HG02938 (cell line): ENCODE data around the gene ZYG11A.
A peak's percentile ranks its signal among the peaks of the same experiment; 100 is the strongest.
"Not testable (repeated sequence)": the region's sequence is repeated elsewhere in the genome, so short reads cannot be mapped to it uniquely, and the experiment has no call there.

Experiments used
- ATAC-seq: cut with Tn5 transposase; IDR thresholded peaks from one replicate; pipeline ENCODE4 v1.9.1; 2021; ENCODE audit warnings: mild to moderate bottlenecking, moderate library complexity; ENCODE audit not compliant: unreplicated experiment

The ZYG11A gene

GRCh38 chr1:52842643-52843310, at the start of gene ZYG11A:
ZYG11A (plus strand) TSS chr1:52842760; CDS start chr1:52842884, 124 bp downstream.
- ATAC-seq, result peak; percentile 80

DNA sequence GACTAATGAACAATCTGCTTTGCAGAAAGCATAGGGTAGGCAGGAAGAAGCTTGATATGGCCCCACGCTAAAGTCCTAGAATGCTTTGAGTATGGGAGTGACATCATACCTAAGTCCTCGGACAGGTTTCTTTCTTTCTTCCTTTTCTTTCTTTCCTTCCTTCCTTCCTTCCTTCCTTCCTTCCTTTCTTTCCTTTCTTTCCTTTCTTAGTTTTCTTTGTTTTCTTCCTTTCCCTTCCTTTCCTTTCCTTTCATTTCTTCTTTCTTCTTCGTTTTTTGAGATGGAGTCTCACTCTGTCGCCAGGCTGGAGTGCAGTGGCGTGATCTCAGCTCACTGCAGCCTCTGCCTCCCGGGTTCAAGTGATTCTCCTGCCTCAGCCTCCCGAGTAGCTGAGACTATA, 48.8 kb upstream of the ZYG11A start:
- not testable (repeated sequence) for ATAC-seq

GRCh38 chr1:52795464-52795863, 47.1 kb upstream of the ZYG11A start:
- no peak for ATAC-seq

DNA sequence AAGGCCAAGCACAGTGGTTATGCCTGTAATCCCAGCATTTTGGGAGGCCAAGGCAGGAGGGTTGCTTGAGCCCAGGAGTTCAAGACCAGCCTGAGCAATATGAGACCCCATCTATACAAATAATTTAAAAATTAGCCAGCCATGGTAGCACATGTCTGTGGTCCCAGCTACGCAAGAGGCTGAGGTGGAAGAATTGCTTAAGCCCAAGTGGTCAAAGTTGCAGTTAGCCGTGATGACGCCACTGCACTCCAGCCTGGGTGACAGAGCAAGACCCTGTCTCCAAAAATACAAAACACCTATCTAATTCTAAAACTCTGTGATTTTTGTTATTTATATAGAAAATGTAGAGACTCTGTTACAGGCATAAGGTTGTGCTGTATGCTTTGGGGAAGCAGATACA, 44.2 kb upstream of the ZYG11A start:
- no peak for ATAC-seq

DNA sequence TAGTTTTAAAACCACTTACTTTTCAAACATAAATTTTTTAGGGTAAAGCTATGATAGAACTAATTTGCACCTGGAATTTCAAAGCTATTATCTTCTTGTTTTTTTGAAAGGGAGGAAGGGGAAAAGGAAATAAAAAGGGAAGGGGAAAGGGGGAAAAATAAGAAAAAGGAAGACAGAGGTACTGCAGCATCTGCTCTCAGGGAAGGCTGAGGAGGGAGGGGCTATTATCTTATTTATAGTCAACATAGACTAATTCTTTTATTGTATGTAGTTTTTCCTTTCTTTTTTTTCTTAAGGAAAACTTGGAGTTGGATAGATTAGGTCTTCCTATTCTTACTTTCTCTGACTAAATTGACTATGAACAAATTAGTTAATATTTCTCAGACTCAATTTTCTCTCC, 41.5 kb upstream of the ZYG11A start:
- no peak for ATAC-seq

DNA sequence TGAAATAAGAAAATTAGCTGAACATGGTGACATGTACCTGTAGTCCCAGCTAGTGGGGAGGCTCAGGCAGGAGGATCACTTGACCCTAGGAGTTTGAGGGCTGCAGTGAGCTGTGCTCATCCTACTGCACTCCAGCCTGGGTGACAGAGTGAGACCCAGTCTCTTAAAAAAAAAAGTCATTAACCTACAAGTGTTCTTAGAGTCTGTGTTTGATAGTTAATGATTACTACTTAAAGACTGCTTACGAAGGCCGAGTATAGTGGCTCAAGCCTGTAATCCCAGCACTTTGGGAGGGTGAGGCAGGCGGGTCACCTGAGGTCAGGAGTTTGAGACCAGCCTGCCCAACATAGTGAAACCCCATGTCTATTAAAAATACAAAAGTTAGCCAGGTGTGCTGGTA, 38.5 kb upstream of the ZYG11A start:
- ATAC-seq, result not testable (repeated sequence)

- no peak for ATAC-seq
Observed at GRCh38 chr1:52814465-52814864, 28.1 kb upstream of the ZYG11A start.

GRCh38 chr1:52820830-52821229, 21.7 kb upstream of the ZYG11A start:
- ATAC-seq, result not testable (repeated sequence)

DNA sequence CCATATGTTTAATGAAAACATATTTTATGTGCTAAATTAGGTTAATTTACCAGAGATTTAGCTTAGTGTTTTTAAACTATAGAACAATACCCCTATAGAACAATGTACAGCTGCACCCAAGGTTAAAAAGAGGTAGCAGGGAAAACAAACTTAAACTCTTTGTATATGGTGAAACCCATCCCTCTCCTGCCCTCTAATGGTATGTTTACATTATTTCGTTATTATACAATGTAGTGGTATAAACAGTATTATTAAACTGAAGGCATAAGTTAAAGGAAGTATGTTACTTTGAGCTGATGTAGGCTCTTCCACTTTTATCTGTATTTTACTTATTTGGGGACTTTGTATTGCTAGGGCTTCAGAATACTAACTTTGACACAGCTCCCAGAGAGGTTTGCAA, 16.7 kb upstream of the ZYG11A start:
- no peak for ATAC-seq

DNA sequence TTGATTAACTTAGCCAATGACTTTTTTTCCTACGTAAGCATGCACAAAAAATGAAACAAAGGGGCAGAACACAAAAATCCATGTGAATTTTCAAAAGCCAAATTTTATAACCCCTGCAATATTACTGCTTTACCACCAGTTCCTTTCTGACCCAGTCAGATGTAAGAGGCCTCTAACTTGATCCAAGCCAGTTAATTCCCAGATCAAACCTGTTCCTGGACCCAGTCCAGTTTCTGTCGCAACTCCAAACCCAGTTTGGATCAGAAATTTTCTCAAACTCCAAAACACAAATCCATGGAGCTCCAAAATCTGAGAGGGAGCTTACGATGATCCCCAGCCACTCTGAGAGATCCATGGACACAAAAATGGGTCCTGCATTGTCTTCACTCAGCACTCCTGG, 7.8 kb upstream of the ZYG11A start:
- no peak for ATAC-seq

DNA sequence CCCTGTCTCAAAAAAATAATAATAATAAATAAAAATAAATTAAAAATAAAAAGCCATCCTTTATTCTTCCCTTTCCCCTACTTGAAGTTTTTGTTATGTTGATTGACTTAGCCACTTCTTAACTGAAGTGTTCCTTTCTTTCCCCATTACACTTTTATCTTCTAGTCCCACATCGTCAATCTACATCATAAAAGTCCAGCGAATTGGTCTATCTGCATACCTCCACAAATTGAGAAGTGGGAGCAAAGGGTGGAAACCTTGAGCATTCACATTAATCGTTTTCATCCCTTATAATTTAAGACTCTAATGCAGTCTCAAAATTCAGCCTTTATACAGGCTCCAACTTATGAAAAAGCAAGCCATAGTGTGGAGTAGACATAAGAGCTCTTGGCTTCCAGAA, 6.5 kb upstream of the ZYG11A start:
- ATAC-seq, result no peak

DNA sequence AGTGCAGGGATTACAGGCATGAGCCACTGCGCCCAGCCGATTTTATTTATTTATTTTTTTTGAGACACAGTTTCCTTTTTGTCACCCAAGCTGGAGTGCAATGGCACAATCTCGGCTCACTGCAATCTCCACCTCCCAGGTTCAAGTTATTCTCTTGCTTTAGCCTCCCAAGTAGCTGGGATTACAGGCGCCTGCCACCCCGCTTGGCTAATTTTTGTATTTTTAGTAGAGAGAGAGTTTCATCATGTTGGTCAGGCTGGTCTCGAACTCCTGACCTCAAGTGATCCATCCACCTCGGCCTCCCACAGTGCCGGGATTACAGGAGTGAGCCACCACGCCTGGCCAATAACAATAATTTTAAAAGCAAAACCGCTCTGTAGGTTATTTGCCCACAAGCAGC, 3.4 kb upstream of the ZYG11A start:
- ATAC-seq, result not testable (repeated sequence)

DNA sequence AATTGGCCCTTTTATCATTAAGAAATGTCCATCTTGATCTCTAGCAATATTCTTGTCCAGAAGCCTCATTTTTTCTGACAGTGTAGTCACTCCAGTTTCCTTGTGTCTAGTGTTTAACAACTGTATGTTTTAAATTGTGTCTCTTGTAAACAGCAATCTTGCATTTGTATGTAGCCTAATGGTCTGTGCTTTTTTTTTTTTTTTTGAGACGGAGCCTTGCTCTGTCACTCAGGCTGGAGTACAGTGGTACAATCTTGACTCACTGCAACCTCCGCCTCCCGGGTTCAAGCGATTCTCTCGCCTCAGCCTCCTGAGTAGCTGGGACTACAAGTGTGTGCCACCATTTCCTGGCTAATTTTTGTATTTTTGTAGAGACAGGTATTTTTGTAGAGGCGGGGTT, 2.6 kb downstream of the ZYG11A start:
- ATAC-seq, result not testable (repeated sequence)

- ATAC-seq, result no peak
Observed at GRCh38 chr1:52848423-52848822, 5.9 kb downstream of the ZYG11A start.

GRCh38 chr1:52850951-52851350, 8.4 kb downstream of the ZYG11A start:
- ATAC-seq, result no peak

- ATAC-seq, result no peak
Observed at GRCh38 chr1:52852854-52853253, 10.3 kb downstream of the ZYG11A start.

- no peak for ATAC-seq
Observed at GRCh38 chr1:52855584-52855983, 13.0 kb downstream of the ZYG11A start.

DNA sequence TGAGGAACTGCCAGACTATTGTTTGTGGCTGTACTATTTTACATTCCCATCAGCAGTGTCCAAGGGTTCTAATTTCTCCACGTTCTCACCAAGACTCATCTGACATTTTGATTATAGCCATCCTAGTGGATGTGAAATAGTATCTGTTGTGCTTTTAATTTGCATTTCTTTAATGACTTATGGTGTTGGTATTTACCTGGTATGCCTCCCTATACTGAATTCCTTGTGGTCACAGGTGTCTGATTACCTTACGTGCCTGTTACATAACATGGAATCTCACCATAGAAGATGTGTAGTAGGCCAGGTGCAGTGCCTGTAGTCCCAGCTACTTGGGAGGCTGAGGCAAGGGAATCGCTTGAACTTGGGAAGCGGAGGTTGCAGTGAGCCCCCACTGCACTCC, 13.5 kb downstream of the ZYG11A start:
- ATAC-seq, result no peak

DNA sequence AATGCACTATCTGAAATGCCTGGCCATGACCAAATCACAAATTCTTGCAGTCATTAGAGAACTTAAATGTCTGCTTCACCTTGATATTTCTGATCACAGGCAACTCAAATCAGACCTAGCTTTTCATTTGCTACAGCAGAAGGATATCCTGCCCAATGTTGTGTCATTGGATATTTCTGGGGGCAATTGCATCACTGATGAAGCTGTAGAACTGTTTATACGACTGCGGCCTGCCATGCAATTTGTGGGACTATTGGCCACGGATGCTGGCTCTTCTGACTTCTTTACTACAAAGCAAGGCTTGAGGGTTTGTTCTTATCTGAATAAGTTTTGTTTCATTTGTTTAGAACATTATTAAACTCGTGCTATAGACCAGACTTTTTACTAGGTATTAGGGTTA, 14.9 kb downstream of the ZYG11A start:
- no peak for ATAC-seq

- ATAC-seq, result no peak
Observed at GRCh38 chr1:52862666-52863458, 20.3 kb downstream of the ZYG11A start.

- ATAC-seq, result peak; percentile 94
Observed at GRCh38 chr1:52867087-52867863, 24.7 kb downstream of the ZYG11A start.

GRCh38 chr1:52869727-52870126, 27.2 kb downstream of the ZYG11A start:
- not testable (repeated sequence) for ATAC-seq
